ENCODE measurements around the gene SMTNL1. TPM values are rescaled to one million over a fixed set of nuclear protein-coding genes. Genes with fewer than 3 reads are reported as not detected.
A peak's percentile ranks its signal among the peaks of the same experiment; 100 is the strongest.

SMTNL1 gene
- total and polyA plus RNA-seq, 9 of the 15 experiments (the other 6 are each of a cell fraction or from before 2014, with no cell fraction given), result not detected

GRCh38 chr11:57567515-57568329 is 30.3 kb downstream of the SMTNL1 start, which contains the start of gene UBE2L6 (continued):
- TF ChIP-seq ZBTB40 (IDR thresholded peaks at IDR 0.05), result peak; percentile 52; the same call in 1 of the 2 replicates
- no peak for TF ChIP-seq ZBTB40 (CRISPR knock-in tag; IDR thresholded peaks at IDR 0.05)
- no peak for TF ChIP-seq ZNF121 (CRISPR knock-in tag; conservative IDR thresholded peaks at IDR 0.05)
- TF ChIP-seq WHSC1 (IDR thresholded peaks at IDR 0.05; ENCODE audit: low read length), result no peak
- no peak for TF ChIP-seq ARID2 (IDR thresholded peaks at IDR 0.05)
- no peak for TF ChIP-seq PHB2 (IDR thresholded peaks at IDR 0.05; ENCODE audit: low read depth)
- TF ChIP-seq CAMTA2 (CRISPR knock-in tag; conservative IDR thresholded peaks at IDR 0.05), result no peak
- TF ChIP-seq ZNF41 (CRISPR knock-in tag; conservative IDR thresholded peaks at IDR 0.05), result no peak
- no peak for TF ChIP-seq FOXP4 (CRISPR knock-in tag; IDR thresholded peaks at IDR 0.05; ENCODE audit: borderline replicate concordance)
- TF ChIP-seq MIER1 (IDR thresholded peaks at IDR 0.05; ENCODE audit: low read depth), result no peak; the same call in 1 of the 2 replicates
- 0 out of 2 replicates have a peak, but pooled peaks have one; percentile 54 for TF ChIP-seq NBN (IDR thresholded peaks at IDR 0.05; ENCODE audit: low read depth)
- no peak for TF ChIP-seq MECOM (CRISPR knock-in tag; IDR thresholded peaks at IDR 0.05)
- no peak for TF ChIP-seq SETDB1 (IDR thresholded peaks at IDR 0.05; ENCODE audit: low read length)
- no peak for TF ChIP-seq DNMT1 (IDR thresholded peaks at IDR 0.05)
- TF ChIP-seq ADNP (tag; IDR thresholded peaks at IDR 0.05), result peak; percentile 63
- no peak for TF ChIP-seq POLR2A (conservative IDR thresholded peaks at IDR 0.05)

Measured in K562 (cell line).